B cell (primary cell): ENCODE measurements around the gene MTMR6. TPM values are rescaled to one million over a fixed set of nuclear protein-coding genes. Genes with fewer than 3 reads are reported as not detected.

ENCODE experiments used
- ATAC-seq: fragments of 200-7000 bp; cut with Tn5 transposase; one replicate; pipeline ENCODE4 v1.10.0; 2021; ENCODE audit warnings: low read depth, mild to moderate bottlenecking, moderate number of reproducible peaks, moderate library complexity
- CTCF ChIA-PET: fragments of 350-600 bp; sonication (Branson Sonifier 250); formaldehyde crosslinking; loops from one replicate; lab custom pipeline; 2021; ENCODE audit warnings: antibody characterized with exemption, inconsistent platforms; lab: Charles Lee
- POLR2A ChIA-PET: fragments of 350-600 bp; sonication (Branson Sonifier 250); formaldehyde crosslinking; loops from one replicate; lab custom pipeline; 2021; ENCODE audit warnings: antibody characterized with exemption; lab: Charles Lee
- DNase-seq: peaks from one replicate; pipeline ENCODE4 v3.0.0; 2013
- H2AFZ ChIP-seq: 2 replicates; pipeline ENCODE4 v1.6.1; 2012; ENCODE audit warnings: mild to moderate bottlenecking, low read depth, low read length; ENCODE audit not compliant: insufficient read depth, poor library complexity, severe bottlenecking
- H3K27ac ChIP-seq, 2 donors: 1 replicate in 1 of 2; 2 replicates in 1 of 2; pipeline ENCODE4 v1.5.1; 2012 to 2013; ENCODE audit warnings: low read length in 2 of 2, mild to moderate bottlenecking in 2 of 2, moderate library complexity in 1 of 2
- H3K27me3 ChIP-seq, 4 experiments: fragments of 200-600 bp in 1 of 4; sonication (generic) in 1 of 4; replicated peaks in 1 of 4; 1 replicate in 2 of 4; 2 replicates in 2 of 4; pipeline versions ENCODE4 v1.6.1 to v1.7.0; 2013 to 2016; ENCODE audit warnings: low read length in 3 of 4, mild to moderate bottlenecking in 2 of 4, mixed read lengths in 1 of 4, moderate library complexity in 1 of 4; ENCODE audit not compliant: insufficient read depth in 4 of 4, control insufficient read depth in 3 of 4; ENCODE audit errors: control extremely low read depth in 1 of 4
- H3K36me3 ChIP-seq, 2 experiments: replicated peaks in 1 of 2; 1 replicate in 1 of 2; 2 replicates in 1 of 2; pipeline versions ENCODE4 v1.6.1 to v1.7.1; 2013; ENCODE audit warnings: low read length in 1 of 2; ENCODE audit not compliant: insufficient read depth in 2 of 2, control insufficient read depth in 1 of 2; ENCODE audit errors: control extremely low read depth in 1 of 2, extremely low read depth in 1 of 2
- H3K4me1 ChIP-seq, 2 donors: fragments of 200-600 bp in 1 of 2; sonication (generic) in 1 of 2; 1 replicate in 1 of 2; 2 replicates in 1 of 2; pipeline versions ENCODE4 v1.5.1 to v1.6.1; 2013 to 2017; ENCODE audit warnings: low read length in 2 of 2; ENCODE audit not compliant: control insufficient read depth in 2 of 2, insufficient read depth in 2 of 2
- H3K4me2 ChIP-seq: replicated peaks from 2 replicates; pipeline ENCODE3; 2012; ENCODE audit warnings: mild to moderate bottlenecking, low read depth, low read length; ENCODE audit not compliant: poor library complexity, severe bottlenecking
- H3K4me3 ChIP-seq, 5 experiments: fragments of 200-600 bp in 1 of 5; sonication (generic) in 1 of 5; 1 replicate in 3 of 5; 2 replicates in 2 of 5; pipeline versions ENCODE4 v1.5.1 to v1.7.0; 2011 to 2016; ENCODE audit warnings: low read length in 4 of 5, mild to moderate bottlenecking in 4 of 5, low read depth in 2 of 5, control low read depth in 1 of 5, moderate library complexity in 1 of 5; ENCODE audit not compliant: insufficient read depth in 1 of 5; ENCODE audit errors: control extremely low read depth in 1 of 5, extremely low read depth in 1 of 5
- H3K79me2 ChIP-seq: fragments of 200-600 bp; sonication (generic); one replicate; pipeline ENCODE4 v1.6.0; 2016; ENCODE audit warnings: low read length; ENCODE audit not compliant: control insufficient read depth, insufficient read depth
- H3K9ac ChIP-seq: fragments of 200-600 bp; sonication (generic); 2 replicates; pipeline ENCODE4 v1.6.1; 2017; ENCODE audit warnings: mild to moderate bottlenecking, low read length, moderate library complexity
- H3K9me3 ChIP-seq, 3 donors: one replicate each; pipeline versions ENCODE4 v1.6.1 to v1.7.1; 2013; ENCODE audit warnings: low read length in 2 of 3; ENCODE audit not compliant: control insufficient read depth in 2 of 3, insufficient read depth in 1 of 3; ENCODE audit errors: control extremely low read depth in 1 of 3
- H4K20me1 ChIP-seq: 2 replicates; pipeline ENCODE4 v1.6.0; 2012; ENCODE audit warnings: mild to moderate bottlenecking, low read length; ENCODE audit not compliant: insufficient read depth, control insufficient read depth, poor library complexity, severe bottlenecking
- H3K27ac Mint-ChIP-seq: one replicate; pipeline ENCODE4 v1.8.0; 2021; ENCODE audit warnings: mixed read lengths
- H3K27me3 Mint-ChIP-seq: one replicate; pipeline ENCODE4 v1.8.0; 2021; ENCODE audit warnings: mixed read lengths
- H3K4me1 Mint-ChIP-seq: one replicate; pipeline ENCODE4 v1.8.0; 2021; ENCODE audit warnings: mixed read lengths
- H3K4me3 Mint-ChIP-seq: one replicate; pipeline ENCODE4 v1.8.0; 2021; ENCODE audit warnings: mixed read lengths
- H3K9me3 Mint-ChIP-seq: one replicate; pipeline ENCODE4 v1.8.0; 2022; ENCODE audit warnings: mixed read lengths; ENCODE audit not compliant: insufficient read depth
- CTCF ChIP-seq: fragments of 200-600 bp; IDR thresholded peaks from one replicate; pipeline ENCODE4 v1.8.0; 2022; ENCODE audit warnings: antibody characterized with exemption, mild to moderate bottlenecking
- EZH2 ChIP-seq: IDR thresholded peaks from 2 replicates; pipeline ENCODE4 v1.6.1; 2012; ENCODE audit warnings: borderline replicate concordance, low read depth, mild to moderate bottlenecking, moderate library complexity, low read length; ENCODE audit not compliant: insufficient read depth, poor library complexity, severe bottlenecking
- WGBS: methylation state at CpG from one replicate; pipeline ENCODE4 v1.1.5; 2013; ENCODE audit warnings: missing lambda C conversion rate; ENCODE audit not compliant: insufficient coverage; 5-methylcytosine and 5-hydroxymethylcytosine counted together
- intact Hi-C: fragments of 100-400 bp; cut with micrococcal nuclease; formaldehyde crosslinking; loops from one replicate; pipeline ENCODE4 v1.10.0; 2022
- polyA minus RNA-seq: library from RNA; depleted of rRNA, polyadenylated mRNA; stranded (reverse); fragments of >200 nt; gene quantifications from 2 replicates; pipeline ENCODE4 v1.2.3, GENCODE V29; 2012
- polyA plus RNA-seq: library from polyadenylated mRNA; depleted of rRNA; stranded (reverse); fragments of >200 nt; gene quantifications from 2 replicates; pipeline ENCODE4 v1.2.3, GENCODE V29; 2012
- total RNA-seq, 2 donors: library from RNA; stranded (reverse); fragments of 120-200 nt in 1 of 2; gene quantifications; 1 replicate in 1 of 2; 2 replicates in 1 of 2; pipeline versions ENCODE4 v1.2.3 to v1.2.4, GENCODE V29; 2013 to 2022

MTMR6 gene
- total RNA-seq (21.4 and 22.1 TPM in 2 replicates), polyA plus RNA-seq (3.7 and 15.4 TPM in 2 replicates), polyA minus RNA-seq (5.0 and 12.8 TPM in 2 replicates)
- total RNA-seq (2013), result 14.4 TPM

- Histone ChIP-seq H3K4me2 (peak within 1 kb of the TSS; percentile 85), H3K4me1 (peaks cover 12 to 17% of the 10 kb centered on the region in 2 donors), H3K79me2 (peaks cover 37% of the 10 kb centered on the region), H3K9me3 (no peaks in the 10 kb centered on the region), H3K36me3 (no peaks in the 10 kb centered on the region), H3K9ac (peak within 1 kb of the TSS; percentile 100), H3K4me3 (peak within 1 kb of the TSS; percentile 74 to 98 (median 94)), H3K27ac (peak within 1 kb of the TSS; percentile 99 to 100), H4K20me1 (peaks cover 4% of the 10 kb centered on the region), H3K27me3 (peaks cover 0 to 11% (median 2%) of the 10 kb centered on the region in 4 experiments), H2AFZ (peak within 1 kb of the TSS; percentile 47)
- Mint-ChIP-seq H3K27me3 (peaks cover 13% of the 10 kb centered on the region), H3K4me1 (peaks cover 39% of the 10 kb centered on the region), H3K4me3 (peak within 1 kb of the TSS; percentile 97), H3K9me3 (no peaks in the 10 kb centered on the region), H3K27ac (peak within 1 kb of the TSS; percentile 98)
- ChIA-PET POLR2A (no interaction called here), CTCF (interaction anchor here (0.7 to 2.3 kb wide), 7 partner anchors 12 to 898 kb away, joined by 3 to 12 read pairs (median 4); partner anchors contain the start of gene NUP58)
- ATAC-seq (peak; percentile 88), DNase-seq (peak; percentile 99)
- under 1% methylated on average over 61 of the region's 65 CpGs for WGBS
- intact Hi-C loops, result loop anchor here (1.0 to 10.0 kb wide), 11 partner anchors 14 to 1965 kb away; partner anchors contain the start of genes CDK8, MIPEP, NUP58 and RPL21
- peak; percentile 99 for TF ChIP-seq CTCF
- no peak for TF ChIP-seq EZH2
Observed at GRCh38 chr13:25286969-25287961, at the start of gene MTMR6. Gene MTMR6, minus strand, starts transcription at chr13:25287488. Its CDS starts 241 bp downstream, at chr13:25287247.
